Nephron (organoid): Measurements from ENCODE around the gene PFAS.

Source experiments
- H3K27ac Mint-ChIP-seq, 3 experiments: 2 replicates each; pipeline ENCODE4 v1.8.0; 2020; ENCODE audit warnings: mixed read lengths in 3 of 3, mild to moderate bottlenecking in 2 of 3, moderate library complexity in 1 of 3
- H3K27me3 Mint-ChIP-seq: 2 replicates; pipeline ENCODE4 v1.8.0; 2021; ENCODE audit warnings: low read depth, mild to moderate bottlenecking, moderate library complexity, mixed read lengths
- H3K36me3 Mint-ChIP-seq: 2 replicates; pipeline ENCODE4 v1.8.0; 2020; ENCODE audit warnings: low read depth, mixed read lengths
- H3K4me1 Mint-ChIP-seq: 2 replicates; pipeline ENCODE4 v1.8.0; 2020; ENCODE audit warnings: mixed read lengths
- H3K4me3 Mint-ChIP-seq, 3 experiments: 2 replicates each; pipeline ENCODE4 v1.8.0; 2020; ENCODE audit warnings: mild to moderate bottlenecking in 3 of 3, mixed read lengths in 3 of 3, moderate library complexity in 2 of 3
- H3K9me3 Mint-ChIP-seq: 2 replicates; pipeline ENCODE4 v1.8.0; 2020; ENCODE audit warnings: mixed read lengths
- CTCF ChIP-seq, 3 experiments: fragments of 200-600 bp; sonication (generic); IDR thresholded peaks; one replicate each; pipeline ENCODE4 v1.5.0; 2021; ENCODE audit warnings: antibody characterized with exemption in 3 of 3; ENCODE audit not compliant: unreplicated experiment in 3 of 3

Gene PFAS

DNA sequence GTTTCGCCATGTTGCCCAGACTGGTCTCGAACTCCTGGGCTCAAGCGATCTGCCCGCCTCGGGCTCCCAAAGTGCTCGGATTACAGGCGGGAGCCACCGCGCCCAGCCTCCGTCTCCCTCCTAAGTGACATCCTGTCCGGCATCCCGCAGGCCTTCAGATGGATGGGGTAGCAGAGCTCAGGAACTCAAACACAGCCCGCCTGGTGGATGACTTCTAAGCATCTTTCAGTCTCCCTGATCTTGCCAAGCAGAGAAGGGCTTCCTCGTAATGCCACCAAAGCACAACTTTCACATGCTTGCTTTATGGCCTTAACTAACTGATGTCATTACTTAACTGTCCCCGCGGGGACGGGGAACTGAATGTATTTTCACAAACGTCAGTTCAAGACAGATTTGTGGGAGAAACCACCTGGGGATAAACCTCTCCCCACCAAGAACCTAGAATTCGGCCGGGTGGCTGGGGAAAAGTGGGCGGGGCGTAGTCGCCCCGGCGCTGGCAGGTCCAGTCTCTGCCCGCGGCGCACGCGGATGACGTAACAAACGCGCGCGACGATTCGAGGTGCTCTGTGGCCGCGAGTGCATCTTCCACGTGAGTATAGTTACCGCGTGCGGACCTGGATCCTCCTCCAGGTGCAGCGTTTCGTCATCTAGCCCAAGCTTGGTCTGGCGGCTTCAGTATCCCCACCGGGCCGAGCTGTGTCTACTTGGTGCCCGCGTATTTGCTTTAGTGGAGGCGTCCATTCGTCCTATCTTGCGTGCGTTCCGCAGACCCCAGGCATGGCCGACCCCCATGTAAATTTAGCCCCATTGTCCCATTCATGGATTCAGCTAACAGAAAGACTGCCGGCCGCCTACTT, at the start of gene PFAS:
Gene PFAS, plus strand, starts transcription at position 539 of the 857 bp plus-strand sequence. CDS start 4,649 bp downstream, outside the sequence.
- no peak for TF ChIP-seq CTCF (IDR thresholded peaks at IDR 0.05; ENCODE audit: unreplicated experiment in 3 of 3)
- H3K4me3 Mint-ChIP-seq: peak within 1 kb of the TSS; percentile 94 to 100 (median 96)
- peaks cover 19% of the 10 kb centered on the region for H3K4me1 Mint-ChIP-seq
- peaks cover 8% of the 10 kb centered on the region for H3K36me3 Mint-ChIP-seq
- H3K27ac Mint-ChIP-seq: peak within 1 kb of the TSS; percentile 87 to 99 (median 99)
- H3K27me3 Mint-ChIP-seq: no peaks in the 10 kb centered on the region
- no peaks in the 10 kb centered on the region for H3K9me3 Mint-ChIP-seq

DNA sequence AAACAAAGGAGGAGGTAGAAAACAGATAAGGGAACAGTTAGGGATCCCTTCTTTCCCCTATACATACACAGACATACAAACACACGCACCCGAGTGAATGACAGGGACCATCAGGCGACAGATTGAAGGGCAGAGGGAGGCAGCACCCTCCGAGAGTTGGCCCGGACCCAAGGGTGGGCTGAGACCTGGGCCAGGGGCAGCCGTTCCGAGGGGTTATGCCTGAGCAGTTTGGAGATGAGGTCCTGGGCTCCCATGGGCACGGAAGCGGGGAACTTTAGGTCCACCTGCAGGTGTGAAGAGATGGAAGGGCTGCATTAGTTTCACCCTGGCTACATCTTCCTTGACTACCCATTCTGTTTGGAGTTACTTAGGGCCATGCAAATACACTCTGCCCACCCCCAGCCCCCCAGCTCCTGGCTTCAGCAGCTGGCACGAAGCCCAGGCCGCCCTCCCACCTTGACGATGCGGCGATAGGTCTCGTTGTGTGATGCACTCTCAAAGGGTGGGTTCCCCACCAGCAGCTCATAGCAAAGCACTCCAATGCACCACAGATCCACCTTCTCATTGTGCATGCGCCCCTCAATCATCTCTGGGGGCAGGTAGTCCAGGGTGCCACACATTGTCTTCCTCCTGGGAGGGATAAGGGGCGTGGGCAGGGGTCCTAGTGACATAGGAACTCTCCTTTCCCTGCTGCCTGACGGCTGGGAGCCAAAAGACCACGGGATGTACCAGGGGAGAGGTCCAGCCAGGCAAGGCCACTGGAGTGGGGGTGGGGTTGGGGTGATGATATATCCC, 44.1 kb upstream of the PFAS start:
- H3K9me3 Mint-ChIP-seq: peaks cover 3% of the 10 kb centered on the region
- peaks cover 11% of the 10 kb centered on the region for H3K4me1 Mint-ChIP-seq
- no peak overlapping the region for H3K27ac Mint-ChIP-seq
- peaks cover 33% of the 10 kb centered on the region for H3K36me3 Mint-ChIP-seq
- TF ChIP-seq CTCF (IDR thresholded peaks at IDR 0.05; ENCODE audit: unreplicated experiment in 3 of 3): no peak
- peak overlapping the region in 1 of 3 experiments; percentile 15 for H3K4me3 Mint-ChIP-seq
- H3K27me3 Mint-ChIP-seq: no peaks in the 10 kb centered on the region

GRCh38 chr17:8206536-8206935, 42.6 kb upstream of the PFAS start:
- peak overlapping the region in 1 of 3 experiments; percentile 31 for H3K27ac Mint-ChIP-seq
- H3K9me3 Mint-ChIP-seq: no peaks in the 10 kb centered on the region
- H3K27me3 Mint-ChIP-seq: no peaks in the 10 kb centered on the region
- peak overlapping the region; percentile 17 to 78 (median 61) for H3K4me3 Mint-ChIP-seq
- peaks cover 33% of the 10 kb centered on the region for H3K36me3 Mint-ChIP-seq
- H3K4me1 Mint-ChIP-seq: peaks cover 18% of the 10 kb centered on the region
- TF ChIP-seq CTCF (IDR thresholded peaks at IDR 0.05; ENCODE audit: unreplicated experiment in 3 of 3): no peak

DNA sequence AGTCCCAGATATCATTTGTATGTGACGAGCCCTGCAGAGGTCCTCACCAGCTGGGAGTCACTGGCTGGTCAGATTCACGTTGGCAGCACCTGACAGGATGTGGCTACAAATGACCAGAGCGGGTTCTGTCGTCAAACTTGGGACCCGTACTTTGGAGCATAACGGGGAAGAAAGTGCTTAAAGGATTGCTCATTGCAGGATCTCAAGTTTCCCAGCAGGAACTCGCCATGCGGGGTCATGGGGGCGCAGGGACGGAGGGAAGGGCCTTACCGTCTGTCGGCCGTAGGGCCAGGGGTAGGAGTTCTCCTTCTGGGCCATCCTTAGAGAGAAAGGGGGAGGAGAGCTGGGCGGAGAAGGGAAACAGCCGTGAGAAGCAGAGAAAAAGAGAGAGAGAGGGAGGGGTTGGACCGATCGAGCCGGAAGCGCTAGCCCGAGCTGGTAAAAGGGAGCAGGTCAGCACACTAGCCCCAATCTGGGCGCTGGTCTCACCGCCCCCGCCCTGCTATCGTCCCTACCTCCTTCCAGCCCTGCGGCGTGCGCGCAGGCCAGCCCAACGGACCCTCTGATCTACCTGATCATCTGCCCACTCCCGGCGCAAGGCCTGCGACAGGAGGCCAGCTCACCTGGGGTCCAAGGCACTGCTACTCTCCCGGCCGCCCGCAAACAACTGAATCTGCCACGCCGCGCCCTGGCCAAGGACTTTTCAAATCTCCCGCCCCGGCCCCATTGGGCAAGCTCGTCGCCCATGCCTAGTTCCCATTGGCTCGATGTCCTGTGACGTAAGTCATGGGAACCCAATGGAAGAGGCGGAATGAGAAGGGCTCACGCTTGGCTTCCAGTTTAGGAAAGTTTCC, 39.0 kb upstream of the PFAS start, which contains the start of gene AURKB:
Gene AURKB, minus strand, starts transcription at position 669 of the 854 bp plus-strand sequence. Its CDS starts 351 bp downstream, at position 318.
- no peaks in the 10 kb centered on the region for H3K9me3 Mint-ChIP-seq
- H3K4me3 Mint-ChIP-seq: peak within 1 kb of the TSS; percentile 90 to 95 (median 93)
- peaks cover 16% of the 10 kb centered on the region for H3K36me3 Mint-ChIP-seq
- peak within 1 kb of the TSS; percentile 72 to 91 (median 83) for H3K27ac Mint-ChIP-seq
- peaks cover 3% of the 10 kb centered on the region for H3K27me3 Mint-ChIP-seq
- TF ChIP-seq CTCF (IDR thresholded peaks at IDR 0.05; ENCODE audit: unreplicated experiment in 3 of 3): no peak
- H3K4me1 Mint-ChIP-seq: peaks cover 18% of the 10 kb centered on the region

DNA sequence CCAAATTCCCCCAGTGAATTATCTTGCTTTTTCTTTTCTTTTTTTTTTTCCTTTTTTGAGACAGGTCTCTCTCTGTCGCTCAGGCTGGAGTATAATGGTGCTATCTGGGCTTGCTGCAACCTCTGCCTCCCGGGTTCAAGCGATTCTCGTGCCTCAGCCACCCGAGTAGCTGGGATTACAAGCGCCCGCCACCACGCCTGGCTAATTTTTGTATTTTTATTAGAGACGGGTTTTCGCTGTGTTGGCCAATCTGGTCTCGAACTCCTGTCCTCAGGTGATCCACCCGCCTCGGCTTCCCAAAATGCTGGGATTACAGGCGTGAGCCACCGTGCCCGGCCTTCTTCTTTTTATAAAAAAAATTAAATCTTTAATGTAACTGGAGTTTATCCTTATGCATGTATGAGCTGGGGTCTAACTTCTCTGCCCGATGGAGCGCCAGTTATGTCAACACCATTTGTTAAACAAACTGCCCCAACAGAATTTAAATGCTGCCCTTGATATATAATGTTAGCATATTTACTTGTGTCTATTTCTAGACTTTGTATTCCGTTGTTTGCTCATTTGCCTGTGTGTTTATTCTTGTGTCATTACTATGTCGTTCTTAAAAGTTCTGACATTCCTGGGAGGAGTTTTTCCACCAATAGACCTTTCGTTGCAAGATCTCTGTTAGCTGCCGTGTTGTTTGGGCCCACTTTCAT, 38.2 kb upstream of the PFAS start:
- peak overlapping the region; percentile 72 to 91 (median 83) for H3K27ac Mint-ChIP-seq
- no peak for TF ChIP-seq CTCF (IDR thresholded peaks at IDR 0.05; ENCODE audit: unreplicated experiment in 3 of 3)
- H3K4me1 Mint-ChIP-seq: peaks cover 18% of the 10 kb centered on the region
- no peaks in the 10 kb centered on the region for H3K9me3 Mint-ChIP-seq
- peaks cover 3% of the 10 kb centered on the region for H3K27me3 Mint-ChIP-seq
- H3K4me3 Mint-ChIP-seq: peak overlapping the region; percentile 90 to 95 (median 93)
- H3K36me3 Mint-ChIP-seq: peaks cover 13% of the 10 kb centered on the region
